Endothelial cell of umbilical vein (primary cell): ENCODE measurements around the gene FGF22. TPM values are rescaled to one million over a fixed set of nuclear protein-coding genes. Genes with fewer than 3 reads are reported as not detected.

Experiments used
- BruUV-seq: library from RNA; stranded (reverse); fragments of 400-500 nt; replicated peaks from 2 replicates; lab custom pipeline; 2021; lab: Mats Ljungman, UMichigan
- CTCF ChIA-PET: fragments of 300-600, 350-600 bp; sonication (Branson Sonifier 250); formaldehyde crosslinking; loops from one replicate; lab custom pipeline; 2021; ENCODE audit warnings: antibody characterized with exemption, inconsistent platforms; lab: Charles Lee
- POLR2A ChIA-PET: fragments of 300-600, 350-600 bp; sonication (Branson Sonifier 250); formaldehyde crosslinking; loops from one replicate; lab custom pipeline; 2021; ENCODE audit warnings: antibody characterized with exemption, inconsistent platforms; lab: Charles Lee
- DNase-seq: peaks from one replicate; pipeline ENCODE4 v3.0.0-alpha.2; 2011; ENCODE audit warnings: low read depth, low spot score
- FAIRE-seq: peaks from 2 replicates; lab custom pipeline; 2011; peaks lifted over from hg19 to GRCh38; lab: Jason Lieb, UNC
- H2AFZ ChIP-seq: 2 replicates; pipeline ENCODE4 v1.6.0; 2012; ENCODE audit warnings: low read depth, low read length, control low read depth, inconsistent platforms
- H3K27ac ChIP-seq: 2 replicates; pipeline ENCODE4 v1.5.1; 2011; ENCODE audit warnings: low read depth, mild to moderate bottlenecking, control low read depth, low read length, moderate library complexity; ENCODE audit not compliant: insufficient read depth
- H3K27me3 ChIP-seq, 2 experiments: 2 replicates each; pipeline versions ENCODE4 v1.6.0 to v1.6.1; 2011; ENCODE audit warnings: low read length in 2 of 2, mixed read lengths in 1 of 2; ENCODE audit not compliant: control insufficient read depth in 2 of 2, insufficient read depth in 2 of 2
- H3K36me3 ChIP-seq, 2 experiments: 2 replicates in 1 of 2; 3 replicates in 1 of 2; pipeline ENCODE4 v1.5.1; 2011; ENCODE audit warnings: low read length in 2 of 2, mild to moderate bottlenecking in 1 of 2, moderate library complexity in 1 of 2; ENCODE audit not compliant: control insufficient read depth in 2 of 2, insufficient read depth in 2 of 2; ENCODE audit errors: extremely low read depth in 1 of 2
- H3K4me1 ChIP-seq: 3 replicates; pipeline ENCODE4 v1.5.1; 2011; ENCODE audit warnings: mild to moderate bottlenecking, low read length; ENCODE audit not compliant: control insufficient read depth, insufficient read depth; ENCODE audit errors: extremely low read depth
- H3K4me2 ChIP-seq: 2 replicates; pipeline ENCODE4 v1.6.1; 2011; ENCODE audit warnings: low read length, control low read depth, mixed read lengths; ENCODE audit not compliant: insufficient read depth
- H3K4me3 ChIP-seq, 3 experiments: fragments of 200-600 bp in 1 of 3; sonication (generic), shearing (Covaris generic) in 1 of 3; replicated peaks in 1 of 3; 2 replicates each; pipeline ENCODE4 v1.5.1; 2011 to 2016; ENCODE audit warnings: control low read depth in 3 of 3, low read length in 3 of 3, mild to moderate bottlenecking in 2 of 3, inconsistent platforms in 1 of 3, low read depth in 1 of 3, moderate library complexity in 1 of 3; ENCODE audit not compliant: insufficient read depth in 1 of 3
- H3K79me2 ChIP-seq: 2 replicates; pipeline ENCODE4 v1.6.0; 2012; ENCODE audit warnings: low read length, inconsistent platforms; ENCODE audit not compliant: control insufficient read depth, insufficient read depth
- H3K9ac ChIP-seq: replicated peaks from 2 replicates; pipeline ENCODE3; 2011; ENCODE audit warnings: low read length, control low read depth; ENCODE audit not compliant: insufficient read depth; ENCODE audit errors: extremely low read depth
- H3K9me1 ChIP-seq: replicated peaks from 3 replicates; pipeline ENCODE4 v1.6.0; 2011; ENCODE audit warnings: mild to moderate bottlenecking, low read length; ENCODE audit not compliant: control insufficient read depth, insufficient read depth; ENCODE audit errors: extremely low read depth
- H3K9me3 ChIP-seq: replicated peaks from 2 replicates; pipeline ENCODE4 v1.5.1; 2012; ENCODE audit warnings: low read length, inconsistent platforms; ENCODE audit not compliant: control insufficient read depth, insufficient read depth
- H4K20me1 ChIP-seq: replicated peaks from 2 replicates; pipeline ENCODE3; 2011; ENCODE audit warnings: mild to moderate bottlenecking, low read length; ENCODE audit not compliant: control insufficient read depth, insufficient read depth; ENCODE audit errors: extremely low read depth
- EZH2 ChIP-seq: IDR thresholded peaks from 2 replicates; pipeline ENCODE4 v1.6.1; 2012; ENCODE audit warnings: borderline replicate concordance, low read depth, mild to moderate bottlenecking, moderate library complexity, low read length, inconsistent platforms; ENCODE audit not compliant: severe bottlenecking
- FOS ChIP-seq: IDR thresholded peaks from 2 replicates; pipeline ENCODE4 v1.6.1; 2011; ENCODE audit warnings: mild to moderate bottlenecking, low read length, moderate library complexity, borderline replicate concordance; ENCODE audit not compliant: insufficient read depth
- GATA2 ChIP-seq: IDR thresholded peaks from 2 replicates; pipeline ENCODE4 v1.7.0; 2011; ENCODE audit warnings: low read depth, mild to moderate bottlenecking, moderate library complexity, mixed read lengths, low read length; ENCODE audit not compliant: insufficient read length, insufficient read depth
- JUN ChIP-seq: IDR thresholded peaks from 2 replicates; pipeline ENCODE4 v1.6.1; 2011; ENCODE audit warnings: borderline replicate concordance, low read depth; ENCODE audit not compliant: insufficient read length, insufficient read depth
- MYC ChIP-seq: IDR thresholded peaks from one replicate; pipeline ENCODE4 v1.6.1; 2011; ENCODE audit warnings: mild to moderate bottlenecking, low read depth, low read length
- POLR2A ChIP-seq: IDR thresholded peaks from 2 replicates; pipeline ENCODE4 v1.6.1; 2012; ENCODE audit warnings: low read depth, mild to moderate bottlenecking, control low read depth, low read length
- POLR2AphosphoS5 ChIP-seq: IDR thresholded peaks from 2 replicates; pipeline ENCODE4 v1.6.1; 2012; ENCODE audit warnings: low read depth, mild to moderate bottlenecking, control low read depth, low read length, moderate library complexity; ENCODE audit not compliant: insufficient read depth
- dilution Hi-C: fragments of 300-500 bp; cut with MboI; formaldehyde crosslinking; loops from one replicate; pipeline ENCODE4 v1.15.0; 2019; ENCODE audit warnings: low sequenced_read_pairs; ENCODE audit not compliant: extremely low pct_ligation_motif_present
- intact Hi-C: fragments of 100-400 bp; cut with micrococcal nuclease; formaldehyde crosslinking; loops from one replicate; pipeline ENCODE4 v1.10.0; 2022
- polyA plus RNA-seq, 4 experiments: library from polyadenylated mRNA; depleted of rRNA in 3 of 4; stranded (reverse) in 3 of 4; unstranded in 1 of 4; fragments of >200 nt; gene quantifications; 2 replicates each; pipeline versions ENCODE4 v1.2.1 to v1.2.3, GENCODE V29; 2011 to 2012; ENCODE audit warnings: missing spikeins in 1 of 4
- total RNA-seq: library from RNA; stranded (reverse); gene quantifications from 2 replicates; pipeline ENCODE4 v1.2.3, GENCODE V29; 2021
- TF ChIP-seq, protein P1 (sequence below): IDR thresholded peaks from 2 replicates; pipeline ENCODE4 v1.6.1; 2011; ENCODE audit not compliant: insufficient read depth, insufficient read length
- TF ChIP-seq, protein P2 (sequence below), 2 donors: IDR thresholded peaks; 1 replicate in 1 of 2; 2 replicates in 1 of 2; pipeline ENCODE4 v1.5.1; 2011; ENCODE audit warnings: low read length in 2 of 2, mild to moderate bottlenecking in 2 of 2, moderate library complexity in 2 of 2, control low read depth in 1 of 2, inconsistent platforms in 1 of 2, low read depth in 1 of 2; ENCODE audit not compliant: insufficient read depth in 1 of 2; ENCODE audit errors: extremely low read depth in 1 of 2

The FGF22 gene
- total and polyA plus RNA-seq, 2 donors (not counting 3 experiments of a cell fraction or from before 2014, with no cell fraction given), result 0.07 TPM; not detected in 1

GRCh38 chr19:623175-623916 is 16.3 kb upstream of the FGF22 start:
- POLR2A ChIA-PET, result no interaction called here
- H2AFZ ChIP-seq, result no peak overlapping the region
- intact Hi-C loops (no loop called here), dilution Hi-C loops (no loop called here)
- CTCF ChIA-PET, result no interaction called here
- H3K4me1 ChIP-seq, result no peaks in the 10 kb centered on the region
- no peak overlapping the region for H3K4me3 ChIP-seq
- peaks cover 3 to 31% of the 10 kb centered on the region in 2 experiments for H3K36me3 ChIP-seq
- no peak overlapping the region for H3K9ac ChIP-seq
- no peak for TF ChIP-seq POLR2A
- TF ChIP-seq FOS, result no peak
- TF ChIP-seq, protein P1, sequence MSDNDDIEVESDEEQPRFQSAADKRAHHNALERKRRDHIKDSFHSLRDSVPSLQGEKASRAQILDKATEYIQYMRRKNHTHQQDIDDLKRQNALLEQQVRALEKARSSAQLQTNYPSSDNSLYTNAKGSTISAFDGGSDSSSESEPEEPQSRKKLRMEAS, result no peak
- H4K20me1 ChIP-seq, result no peaks in the 10 kb centered on the region
- DNase-seq, result no peak
- no TSS peak for BruUV-seq
- no peak overlapping the region for H3K27ac ChIP-seq
- no peaks in the 10 kb centered on the region for H3K9me1 ChIP-seq
- no peaks in the 10 kb centered on the region for H3K27me3 ChIP-seq
- no peak for FAIRE-seq
- H3K4me2 ChIP-seq, result no peak overlapping the region
- no peaks in the 10 kb centered on the region for H3K9me3 ChIP-seq
- no peaks in the 10 kb centered on the region for H3K79me2 ChIP-seq

DNA sequence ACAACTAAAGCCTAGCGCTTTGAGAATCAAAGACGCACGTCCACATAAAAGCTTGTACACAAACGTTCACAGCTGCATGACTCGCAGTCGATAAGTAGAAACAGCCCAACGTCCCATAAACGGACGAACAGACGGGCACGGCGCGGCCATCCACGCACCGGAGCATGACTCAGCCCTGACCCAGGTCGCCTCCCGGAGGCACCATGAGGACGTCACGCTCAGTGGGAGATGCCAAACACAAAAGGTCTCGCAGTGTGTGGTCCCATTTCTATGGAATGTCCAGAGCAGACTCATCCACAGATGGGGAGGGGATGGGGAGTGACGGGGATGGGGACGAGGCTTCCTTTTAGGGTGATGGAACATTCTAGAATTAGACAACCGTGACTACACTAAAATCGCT is 15.7 kb upstream of the FGF22 start:
- no peaks in the 10 kb centered on the region for H3K27me3 ChIP-seq
- peaks cover 0 to 31% of the 10 kb centered on the region in 2 experiments for H3K36me3 ChIP-seq
- no peaks in the 10 kb centered on the region for H3K9me3 ChIP-seq
- DNase-seq (no peak), FAIRE-seq (no peak)
- no peak overlapping the region for H3K27ac ChIP-seq
- no peaks in the 10 kb centered on the region for H3K79me2 ChIP-seq
- no peak overlapping the region for H3K4me3 ChIP-seq
- H3K4me1 ChIP-seq, result no peaks in the 10 kb centered on the region
- dilution Hi-C loops, result no loop called here
- ChIA-PET POLR2A (no interaction called here), CTCF (no interaction called here)
- no peaks in the 10 kb centered on the region for H4K20me1 ChIP-seq
- intact Hi-C loops, result no loop called here
- H3K4me2 ChIP-seq, result no peak overlapping the region
- H2AFZ ChIP-seq, result no peak overlapping the region
- no peaks in the 10 kb centered on the region for H3K9me1 ChIP-seq
- no TSS peak for BruUV-seq
- TF ChIP-seq FOS, result no peak
- TF ChIP-seq, protein P2, sequence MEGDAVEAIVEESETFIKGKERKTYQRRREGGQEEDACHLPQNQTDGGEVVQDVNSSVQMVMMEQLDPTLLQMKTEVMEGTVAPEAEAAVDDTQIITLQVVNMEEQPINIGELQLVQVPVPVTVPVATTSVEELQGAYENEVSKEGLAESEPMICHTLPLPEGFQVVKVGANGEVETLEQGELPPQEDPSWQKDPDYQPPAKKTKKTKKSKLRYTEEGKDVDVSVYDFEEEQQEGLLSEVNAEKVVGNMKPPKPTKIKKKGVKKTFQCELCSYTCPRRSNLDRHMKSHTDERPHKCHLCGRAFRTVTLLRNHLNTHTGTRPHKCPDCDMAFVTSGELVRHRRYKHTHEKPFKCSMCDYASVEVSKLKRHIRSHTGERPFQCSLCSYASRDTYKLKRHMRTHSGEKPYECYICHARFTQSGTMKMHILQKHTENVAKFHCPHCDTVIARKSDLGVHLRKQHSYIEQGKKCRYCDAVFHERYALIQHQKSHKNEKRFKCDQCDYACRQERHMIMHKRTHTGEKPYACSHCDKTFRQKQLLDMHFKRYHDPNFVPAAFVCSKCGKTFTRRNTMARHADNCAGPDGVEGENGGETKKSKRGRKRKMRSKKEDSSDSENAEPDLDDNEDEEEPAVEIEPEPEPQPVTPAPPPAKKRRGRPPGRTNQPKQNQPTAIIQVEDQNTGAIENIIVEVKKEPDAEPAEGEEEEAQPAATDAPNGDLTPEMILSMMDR (IDR thresholded peaks at IDR 0.05; ENCODE audit: extremely low read depth in 1 of 2, insufficient read depth in 1 of 2, low read depth in 1 of 2, low read length in 2 of 2), result no peak
- TF ChIP-seq, protein P1, result no peak
- no peak for TF ChIP-seq POLR2AphosphoS5
- no peak for TF ChIP-seq GATA2
- TF ChIP-seq EZH2, result no peak
- no peak for TF ChIP-seq JUN
- no peak for TF ChIP-seq MYC
- TF ChIP-seq POLR2A, result no peak
- H3K9ac ChIP-seq, result no peak overlapping the region
